ENCODE results near the gene ROBO2.

- no peak for TF ChIP-seq CTCF (conservative IDR thresholded peaks at IDR 0.05 in 1 of 2, IDR thresholded peaks at IDR 0.05 in 1 of 2; ENCODE audit: extremely low read depth in 1 of 2, insufficient read depth in 1 of 2, low read depth in 1 of 2, low read length in 2 of 2)
- TF ChIP-seq EZH2 (IDR thresholded peaks at IDR 0.05; ENCODE audit: borderline replicate concordance, low read length): no peak
Measured at GRCh38 chr3:77313843-77314242, 273.9 kb downstream of the ROBO2 start.
